HFFc6 (cell line): Measurements from ENCODE around the gene HDGFL2. TPM values are rescaled to one million over a fixed set of nuclear protein-coding genes. Genes with fewer than 3 reads are reported as not detected.

Experiments used
- DNase-seq: peaks from one replicate; pipeline ENCODE4 v3.0.0-alpha.2; 2018
- H3K27ac Mint-ChIP-seq: 2 replicates; pipeline ENCODE4 v1.8.0; 2020; ENCODE audit warnings: mild to moderate bottlenecking, mixed read lengths
- H3K27me3 Mint-ChIP-seq: 2 replicates; pipeline ENCODE4 v1.8.0; 2021; ENCODE audit warnings: mild to moderate bottlenecking, moderate library complexity, mixed read lengths; ENCODE audit not compliant: insufficient read depth
- H3K36me3 Mint-ChIP-seq: 2 replicates; pipeline ENCODE4 v1.8.0; 2021; ENCODE audit warnings: low read depth, mixed read lengths
- H3K4me1 Mint-ChIP-seq: 2 replicates; pipeline ENCODE4 v1.8.0; 2020; ENCODE audit warnings: low read depth, mixed read lengths
- H3K4me3 Mint-ChIP-seq: 2 replicates; pipeline ENCODE4 v1.8.0; 2020; ENCODE audit warnings: mild to moderate bottlenecking, moderate library complexity, mixed read lengths
- H3K9me3 Mint-ChIP-seq: 2 replicates; pipeline ENCODE4 v1.8.0; 2020; ENCODE audit warnings: mild to moderate bottlenecking, mixed read lengths
- total RNA-seq, 6 experiments: library from RNA; stranded (reverse); fragmentation: NEBNext Ultra II Directional; extraction: Animal tissue kit (Norgen Biotek cat#: 25700); gene quantifications; 2 replicates in 1 of 6; 3 replicates in 5 of 6; pipeline ENCODE4 v1.2.3, GENCODE V29; 2021
- TF ChIP-seq, protein P1 (sequence below): fragments of 200-600 bp; sonication (generic); IDR thresholded peaks from 2 replicates; pipeline ENCODE4 v1.5.0; 2021; ENCODE audit warnings: antibody characterized with exemption, mild to moderate bottlenecking

The HDGFL2 gene
- total RNA-seq, 6 experiments from 2014 or later, result 68.0 to 79.6 (median 74.2) TPM

DNA sequence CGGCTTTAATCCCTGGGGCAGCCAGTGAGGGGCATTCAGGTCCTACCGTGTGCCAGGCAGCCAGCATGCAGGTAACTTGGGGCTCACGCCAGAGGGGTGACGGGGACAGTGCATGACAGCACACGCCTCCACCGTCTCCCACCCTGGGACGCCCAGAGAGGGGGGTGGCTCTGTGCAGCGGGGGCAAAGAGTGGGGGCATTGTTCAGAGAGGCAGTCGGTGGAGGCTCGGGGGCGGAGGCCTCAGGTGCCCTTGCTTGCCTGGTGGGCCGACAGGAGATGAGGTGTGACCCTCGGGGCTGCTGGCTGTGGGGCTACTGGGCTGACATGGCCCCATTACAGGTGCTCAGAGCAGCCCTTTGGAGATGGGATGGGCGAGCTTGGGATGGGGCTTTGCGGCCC, 27.8 kb downstream of the HDGFL2 start:
- no peaks in the 10 kb centered on the region for H3K4me1 Mint-ChIP-seq
- H3K4me3 Mint-ChIP-seq, result no peak overlapping the region
- H3K9me3 Mint-ChIP-seq, result no peaks in the 10 kb centered on the region
- no peaks in the 10 kb centered on the region for H3K36me3 Mint-ChIP-seq
- H3K27ac Mint-ChIP-seq, result no peak overlapping the region
- DNase-seq, result no peak
- peaks cover 3% of the 10 kb centered on the region for H3K27me3 Mint-ChIP-seq
- TF ChIP-seq, protein P1, sequence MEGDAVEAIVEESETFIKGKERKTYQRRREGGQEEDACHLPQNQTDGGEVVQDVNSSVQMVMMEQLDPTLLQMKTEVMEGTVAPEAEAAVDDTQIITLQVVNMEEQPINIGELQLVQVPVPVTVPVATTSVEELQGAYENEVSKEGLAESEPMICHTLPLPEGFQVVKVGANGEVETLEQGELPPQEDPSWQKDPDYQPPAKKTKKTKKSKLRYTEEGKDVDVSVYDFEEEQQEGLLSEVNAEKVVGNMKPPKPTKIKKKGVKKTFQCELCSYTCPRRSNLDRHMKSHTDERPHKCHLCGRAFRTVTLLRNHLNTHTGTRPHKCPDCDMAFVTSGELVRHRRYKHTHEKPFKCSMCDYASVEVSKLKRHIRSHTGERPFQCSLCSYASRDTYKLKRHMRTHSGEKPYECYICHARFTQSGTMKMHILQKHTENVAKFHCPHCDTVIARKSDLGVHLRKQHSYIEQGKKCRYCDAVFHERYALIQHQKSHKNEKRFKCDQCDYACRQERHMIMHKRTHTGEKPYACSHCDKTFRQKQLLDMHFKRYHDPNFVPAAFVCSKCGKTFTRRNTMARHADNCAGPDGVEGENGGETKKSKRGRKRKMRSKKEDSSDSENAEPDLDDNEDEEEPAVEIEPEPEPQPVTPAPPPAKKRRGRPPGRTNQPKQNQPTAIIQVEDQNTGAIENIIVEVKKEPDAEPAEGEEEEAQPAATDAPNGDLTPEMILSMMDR, result no peak

DNA sequence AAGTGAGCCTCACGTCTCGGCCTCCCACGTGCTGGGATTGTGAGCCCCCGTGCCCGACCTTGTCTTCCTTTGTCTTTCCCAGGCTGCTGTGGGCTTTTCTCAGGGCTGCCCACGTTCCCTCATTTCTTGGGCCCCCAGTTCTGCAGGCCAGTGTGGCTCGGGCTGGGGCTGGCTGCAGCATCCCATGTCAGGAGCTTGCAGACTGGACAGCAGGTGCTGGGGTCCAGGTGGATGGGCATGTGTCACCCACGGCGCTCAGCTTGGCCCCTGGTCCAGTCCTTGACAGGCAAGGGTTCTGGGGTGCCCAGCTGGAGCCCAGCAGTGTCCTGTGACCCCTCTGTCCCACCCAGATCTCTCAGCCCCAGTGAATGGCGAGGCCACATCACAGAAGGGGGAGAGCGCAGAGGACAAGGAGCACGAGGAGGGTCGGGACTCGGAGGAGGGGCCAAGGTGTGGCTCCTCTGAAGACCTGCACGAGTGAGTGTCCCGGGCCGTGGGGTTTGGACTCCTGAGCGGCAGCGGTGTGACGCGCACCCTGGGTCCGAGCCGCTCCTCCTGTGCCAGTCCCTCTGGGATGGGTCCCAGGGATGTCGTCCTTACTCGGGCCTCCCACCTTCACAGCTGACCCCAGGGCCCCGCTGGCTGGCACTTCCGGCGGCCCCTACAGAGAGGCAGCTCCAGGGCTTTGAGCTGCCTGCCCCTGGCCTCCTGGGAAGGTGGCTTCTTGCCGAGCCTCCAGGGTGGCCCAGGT, 28.9 kb downstream of the HDGFL2 start:
- DNase-seq, result no peak
- Mint-ChIP-seq H3K27ac (no peak overlapping the region), H3K9me3 (no peaks in the 10 kb centered on the region), H3K36me3 (peaks cover 5% of the 10 kb centered on the region), H3K27me3 (peaks cover 3% of the 10 kb centered on the region), H3K4me3 (no peak overlapping the region), H3K4me1 (peaks cover 1% of the 10 kb centered on the region)
- TF ChIP-seq, protein P1, result no peak

DNA sequence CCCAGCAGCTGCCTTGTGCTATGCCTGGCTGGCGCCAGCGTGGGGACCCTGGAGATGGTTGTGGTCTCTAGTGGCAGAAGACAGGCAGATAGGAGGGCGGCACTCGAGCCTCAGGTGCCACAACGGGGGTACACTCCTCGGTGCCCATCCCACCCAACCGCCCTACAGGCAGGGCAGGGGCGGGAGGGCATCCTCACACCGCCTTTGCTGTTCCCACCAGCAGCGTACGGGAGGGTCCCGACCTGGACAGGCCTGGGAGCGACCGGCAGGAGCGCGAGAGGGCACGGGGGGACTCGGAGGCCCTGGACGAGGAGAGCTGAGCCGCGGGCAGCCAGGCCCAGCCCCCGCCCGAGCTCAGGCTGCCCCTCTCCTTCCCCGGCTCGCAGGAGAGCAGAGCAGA, 29.6 kb downstream of the HDGFL2 start:
- Mint-ChIP-seq H3K27me3 (peaks cover 7% of the 10 kb centered on the region), H3K36me3 (peaks cover 11% of the 10 kb centered on the region), H3K4me3 (no peak overlapping the region), H3K27ac (no peak overlapping the region), H3K9me3 (no peaks in the 10 kb centered on the region), H3K4me1 (peaks cover 8% of the 10 kb centered on the region)
- TF ChIP-seq, protein P1, result no peak
- no peak for DNase-seq

DNA sequence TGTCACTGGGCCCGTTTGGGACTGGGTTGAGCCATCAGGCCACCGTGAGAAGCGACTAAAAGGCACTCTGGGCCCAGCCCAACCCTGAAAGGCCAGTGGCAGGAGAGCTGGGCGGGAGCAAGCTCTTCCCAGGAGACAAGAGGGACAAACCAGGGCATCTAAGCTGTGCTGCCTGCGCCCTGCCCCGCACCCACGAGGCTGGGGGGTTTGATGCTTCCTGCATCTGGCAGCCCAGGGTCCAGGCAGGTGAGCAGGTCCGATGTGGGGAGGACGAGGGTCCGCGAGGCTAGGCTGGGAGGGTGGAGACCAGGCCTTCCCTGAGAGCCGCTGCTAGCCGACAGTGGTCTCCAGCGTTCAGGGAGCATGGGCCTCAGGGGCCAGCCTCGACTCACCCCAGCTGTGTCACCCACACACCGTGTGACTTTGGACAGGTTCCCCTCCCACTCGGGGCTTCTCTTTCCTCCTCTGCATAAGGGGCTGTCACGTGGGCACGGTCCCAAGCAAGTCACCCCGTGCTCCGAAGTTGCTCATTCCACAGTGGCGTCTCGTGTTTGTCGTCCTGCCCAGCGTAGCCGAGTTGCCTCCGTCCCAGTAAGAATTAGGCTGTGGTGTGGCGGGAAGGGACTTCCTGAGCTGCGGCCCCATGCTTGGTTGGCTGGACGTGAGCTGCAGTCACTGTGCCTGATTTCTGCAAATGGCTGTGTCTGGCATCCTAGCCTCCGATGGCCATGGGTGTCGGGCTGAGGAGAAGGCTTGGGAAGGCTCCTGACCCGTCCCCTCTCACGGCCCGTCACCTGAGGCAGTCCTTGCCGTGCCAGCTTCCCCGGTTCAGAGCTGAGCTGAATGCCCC, 30.4 kb downstream of the HDGFL2 start:
- no peaks in the 10 kb centered on the region for H3K9me3 Mint-ChIP-seq
- peaks cover 11% of the 10 kb centered on the region for H3K4me1 Mint-ChIP-seq
- peaks cover 11% of the 10 kb centered on the region for H3K36me3 Mint-ChIP-seq
- H3K27ac Mint-ChIP-seq, result no peak overlapping the region
- H3K27me3 Mint-ChIP-seq, result peaks cover 7% of the 10 kb centered on the region
- no peak overlapping the region for H3K4me3 Mint-ChIP-seq
- DNase-seq, result no peak
- TF ChIP-seq, protein P1, result no peak

DNA sequence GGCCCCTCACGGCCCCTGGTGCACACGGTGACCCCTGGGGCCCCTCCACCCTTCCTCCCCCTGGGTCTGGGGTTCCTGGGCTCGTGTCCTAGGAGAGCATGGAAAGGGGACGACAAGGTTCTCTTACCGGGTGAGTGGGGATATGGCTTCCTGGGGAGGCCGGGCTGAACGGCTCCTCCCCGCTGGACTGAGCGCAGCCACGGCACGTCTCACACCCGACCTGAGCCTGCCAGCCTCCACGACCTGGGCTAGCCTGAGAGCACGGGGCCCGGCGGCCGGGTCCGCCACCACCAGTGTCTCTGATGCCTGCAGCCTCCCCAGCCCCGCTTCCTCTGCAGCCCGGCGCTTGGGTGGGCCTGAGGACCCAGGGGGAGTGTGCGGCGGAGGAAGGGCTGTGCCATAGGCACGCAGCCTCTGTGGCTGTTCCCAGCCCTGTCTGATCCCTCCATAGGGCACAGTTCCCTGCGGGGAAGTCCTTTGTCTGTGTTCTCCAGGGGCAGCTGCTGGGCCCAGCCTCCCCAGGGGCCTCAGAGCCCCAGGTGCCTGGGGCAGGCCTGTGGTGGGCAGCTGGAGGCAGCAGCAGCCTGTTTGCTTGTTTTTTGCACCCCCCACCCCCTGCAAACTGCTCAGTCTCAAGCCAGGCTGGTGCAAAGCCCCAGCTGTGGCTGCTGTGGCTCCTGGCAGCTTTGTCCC, 31.2 kb downstream of the HDGFL2 start:
- Mint-ChIP-seq H3K36me3 (peaks cover 11% of the 10 kb centered on the region), H3K27me3 (peaks cover 7% of the 10 kb centered on the region), H3K4me1 (peaks cover 11% of the 10 kb centered on the region), H3K4me3 (no peak overlapping the region), H3K27ac (no peak overlapping the region), H3K9me3 (no peaks in the 10 kb centered on the region)
- no peak for DNase-seq
- TF ChIP-seq, protein P1, result no peak
